H1 (cell line): Measurements from ENCODE around the gene MYO18A.

Experiments
- ATF2 ChIP-seq: IDR thresholded peaks from 2 replicates; pipeline ENCODE4 v1.6.1; 2012; ENCODE audit warnings: low read length, inconsistent platforms
- CTBP2 ChIP-seq: IDR thresholded peaks from 2 replicates; pipeline ENCODE4 v1.7.0; 2011; ENCODE audit warnings: borderline replicate concordance, mild to moderate bottlenecking, moderate library complexity, mixed read lengths, low read length; ENCODE audit not compliant: insufficient read depth, insufficient read length
- JUN ChIP-seq: IDR thresholded peaks from 2 replicates; pipeline ENCODE4 v1.6.1; 2011; ENCODE audit warnings: low read depth, mild to moderate bottlenecking, improper control_type of control experiment, low read length
- NRF1 ChIP-seq: IDR thresholded peaks from 2 replicates; pipeline ENCODE4 v1.6.1; 2011; ENCODE audit warnings: mild to moderate bottlenecking, low read depth, low read length, improper control_type of control experiment
- PHF8 ChIP-seq: fragments of 200-600 bp; sonication (generic); conservative IDR thresholded peaks from 2 replicates; pipeline ENCODE4 v1.7.1; 2012; ENCODE audit warnings: low read depth, mild to moderate bottlenecking, inconsistent platforms, low read length, moderate library complexity
- POLR2A ChIP-seq, 2 experiments: IDR thresholded peaks; 1 replicate in 1 of 2; 2 replicates in 1 of 2; pipeline ENCODE4 v1.6.1; 2011; ENCODE audit warnings: low read depth in 2 of 2, low read length in 2 of 2, mild to moderate bottlenecking in 2 of 2; ENCODE audit errors: control extremely low read depth in 1 of 2
- RAD21 ChIP-seq, 2 experiments: IDR thresholded peaks in 1 of 2; conservative IDR thresholded peaks in 1 of 2; 2 replicates each; pipeline ENCODE4 v1.6.1; 2011; ENCODE audit warnings: low read depth in 2 of 2, low read length in 2 of 2, improper control_type of control experiment in 1 of 2, inconsistent platforms in 1 of 2, mild to moderate bottlenecking in 1 of 2, moderate library complexity in 1 of 2
- SP1 ChIP-seq: IDR thresholded peaks from 2 replicates; pipeline ENCODE4 v1.6.1; 2011; ENCODE audit warnings: low read depth, low read length
- USF2 ChIP-seq: IDR thresholded peaks from 2 replicates; pipeline ENCODE4 v1.6.1; 2011; ENCODE audit warnings: low read length, improper control_type of control experiment
- TF ChIP-seq, protein P1 (sequence below), 3 experiments: IDR thresholded peaks; 1 replicate in 2 of 3; 2 replicates in 1 of 3; pipeline versions ENCODE4 v1.5.1 to v1.6.1; 2011; ENCODE audit warnings: low read length in 3 of 3, mild to moderate bottlenecking in 3 of 3, inconsistent platforms in 2 of 3, low read depth in 1 of 3, moderate library complexity in 1 of 3; ENCODE audit not compliant: insufficient read depth in 1 of 3; ENCODE audit errors: control extremely low read depth in 1 of 3

DNA sequence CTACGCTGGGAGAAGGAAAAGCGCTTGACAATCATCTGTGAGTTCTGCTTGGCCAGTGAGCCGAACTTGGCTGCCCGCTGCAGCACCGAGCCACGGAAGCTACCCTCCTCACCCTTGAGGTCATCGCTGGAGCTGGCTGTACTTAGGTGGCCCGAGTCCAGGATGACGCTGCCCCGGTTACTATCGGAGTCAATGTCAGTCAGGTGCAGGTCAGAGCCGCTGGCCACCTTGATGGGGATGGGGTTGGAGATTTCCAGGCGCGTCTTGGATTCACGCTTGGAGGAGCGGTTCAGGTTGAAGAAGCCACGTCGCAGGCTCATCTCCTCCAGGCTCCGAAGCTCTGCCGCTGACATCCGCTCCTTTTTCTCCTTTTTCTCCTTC lies 13.7 kb downstream of the MYO18A start:
- TF ChIP-seq PHF8 (no peak), POLR2A (IDR thresholded peaks at IDR 0.05; ENCODE audit: control extremely low read depth in 1 of 2, low read depth in 2 of 2, low read length in 2 of 2) (no peak), RAD21 (IDR thresholded peaks at IDR 0.05 in 1 of 2, conservative IDR thresholded peaks at IDR 0.05 in 1 of 2; ENCODE audit: low read depth in 2 of 2, low read length in 2 of 2) (no peak), USF2 (no peak), SP1 (no peak), JUN (no peak), ATF2 (no peak), CTBP2 (no peak), NRF1 (no peak)
- TF ChIP-seq, protein P1, sequence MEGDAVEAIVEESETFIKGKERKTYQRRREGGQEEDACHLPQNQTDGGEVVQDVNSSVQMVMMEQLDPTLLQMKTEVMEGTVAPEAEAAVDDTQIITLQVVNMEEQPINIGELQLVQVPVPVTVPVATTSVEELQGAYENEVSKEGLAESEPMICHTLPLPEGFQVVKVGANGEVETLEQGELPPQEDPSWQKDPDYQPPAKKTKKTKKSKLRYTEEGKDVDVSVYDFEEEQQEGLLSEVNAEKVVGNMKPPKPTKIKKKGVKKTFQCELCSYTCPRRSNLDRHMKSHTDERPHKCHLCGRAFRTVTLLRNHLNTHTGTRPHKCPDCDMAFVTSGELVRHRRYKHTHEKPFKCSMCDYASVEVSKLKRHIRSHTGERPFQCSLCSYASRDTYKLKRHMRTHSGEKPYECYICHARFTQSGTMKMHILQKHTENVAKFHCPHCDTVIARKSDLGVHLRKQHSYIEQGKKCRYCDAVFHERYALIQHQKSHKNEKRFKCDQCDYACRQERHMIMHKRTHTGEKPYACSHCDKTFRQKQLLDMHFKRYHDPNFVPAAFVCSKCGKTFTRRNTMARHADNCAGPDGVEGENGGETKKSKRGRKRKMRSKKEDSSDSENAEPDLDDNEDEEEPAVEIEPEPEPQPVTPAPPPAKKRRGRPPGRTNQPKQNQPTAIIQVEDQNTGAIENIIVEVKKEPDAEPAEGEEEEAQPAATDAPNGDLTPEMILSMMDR (IDR thresholded peaks at IDR 0.05; ENCODE audit: control extremely low read depth in 1 of 3, insufficient read depth in 1 of 3, low read depth in 1 of 3, low read length in 3 of 3), result no peak
